ENCODE measurements around the gene COX7B2. TPM values are rescaled to one million over a fixed set of nuclear protein-coding genes. Genes with fewer than 3 reads are reported as not detected.

COX7B2 gene
- total RNA-seq, 1 experiment from 2014 or later = not detected

- ChIA-PET RAD21 (ENCODE audit: low non-redundant PET in 1 of 2, low total read pairs in 2 of 2, uncharacterized antibody in 2 of 2, unreplicated experiment in 2 of 2) (no interaction called here), CTCF (no interaction called here), POLR2A (no interaction called here)
- Histone ChIP-seq H3K4me1 (ENCODE audit: control insufficient read depth in 1 of 2, insufficient read depth in 2 of 2, low read length in 2 of 2) (no peaks in the 10 kb centered on the region), H3K4me2 (ENCODE audit: low read length) (no peak overlapping the region), H3K4me3 (replicated peaks in 1 of 2; ENCODE audit: low read depth in 1 of 2, low read length in 2 of 2) (no peak overlapping the region), H3K36me3 (ENCODE audit: control insufficient read depth in 1 of 2, insufficient read depth in 2 of 2, low read length in 2 of 2) (no peaks in the 10 kb centered on the region), H3K27me3 (ENCODE audit: insufficient read depth, low read length) (no peaks in the 10 kb centered on the region), H3K9me2 (ENCODE audit: insufficient read depth) (no peaks in the 10 kb centered on the region), H3K9me3 (ENCODE audit: control insufficient read depth in 1 of 2, insufficient read depth in 1 of 2, low read depth in 1 of 2, low read length in 2 of 2) (peaks cover 0 to 25% of the 10 kb centered on the region in 2 experiments; a peak in 1 of 4 replicates), H3K27ac (ENCODE audit: low read depth, low read length) (no peak overlapping the region), H2AFZ (ENCODE audit: low read depth, low read length, poor library complexity, severe bottlenecking) (no peak overlapping the region), H3K79me2 (ENCODE audit: insufficient read depth, low read length) (no peaks in the 10 kb centered on the region), H4K20me1 (ENCODE audit: insufficient read depth) (no peaks in the 10 kb centered on the region), H3K9ac (ENCODE audit: low read length) (no peak overlapping the region)
- ATAC-seq = no peak
- DNase-seq (ENCODE audit: low read depth, low spot score) = no peak
- TF ChIP-seq SIN3A (IDR thresholded peaks at IDR 0.05; ENCODE audit: low read depth) (no peak), ZNF274 (IDR thresholded peaks at IDR 0.05; ENCODE audit: low read depth, low read length) (no peak), SRF (IDR thresholded peaks at IDR 0.05; ENCODE audit: low read depth) (no peak), EZH2phosphoT487 (IDR thresholded peaks at IDR 0.05; ENCODE audit: borderline replicate concordance) (no peak), MAX (IDR thresholded peaks at IDR 0.05) (no peak), JUND (IDR thresholded peaks at IDR 0.05) (no peak), CEBPB (IDR thresholded peaks at IDR 0.05; ENCODE audit: low read depth) (no peak), RAD21 (IDR thresholded peaks at IDR 0.05; ENCODE audit: low read depth) (no peak), SP1 (IDR thresholded peaks at IDR 0.05; ENCODE audit: low read depth) (no peak), ATF3 (IDR thresholded peaks at IDR 0.05) (no peak), EGR1 (IDR thresholded peaks at IDR 0.05; ENCODE audit: low read depth) (no peak), POLR2AphosphoS5 (IDR thresholded peaks at IDR 0.05; ENCODE audit: low read depth, low read length) (no peak), ZFX (IDR thresholded peaks at IDR 0.05) (no peak), POLR2A (IDR thresholded peaks at IDR 0.05; ENCODE audit: borderline replicate concordance, extremely low read depth, insufficient read depth, insufficient read length) (no peak), ZBTB33 (IDR thresholded peaks at IDR 0.05; ENCODE audit: extremely low read depth, insufficient replicate concordance, low read length) (no peak), YY1 (IDR thresholded peaks at IDR 0.05; ENCODE audit: extremely low read depth, insufficient replicate concordance, low read depth, low read length) (no peak), EZH2 (IDR thresholded peaks at IDR 0.05) (no peak), CBX3 (IDR thresholded peaks at IDR 0.05; ENCODE audit: low read depth) (no peak), REST (IDR thresholded peaks at IDR 0.05; ENCODE audit: low read depth) (no peak), FOSL1 (IDR thresholded peaks at IDR 0.05; ENCODE audit: low read depth) (no peak)
- intact Hi-C loops (cut with micrococcal nuclease) = no loop called here
- no TSS peak for BruUV-seq (replicated peaks)
Observed at GRCh38 chr4:46730075-46730474, 179.0 kb downstream of the COX7B2 start.

Measured in HCT116 (cell line).